GM20000 (cell line): ENCODE data around the gene C12orf75.

Source experiments
- DNase-seq: peaks from one replicate; pipeline ENCODE4 v3.0.0; 2012; ENCODE audit warnings: low spot score
- TF ChIP-seq, protein P1 (sequence below): IDR thresholded peaks from 2 replicates; pipeline ENCODE4 v1.5.1; 2012; ENCODE audit warnings: mild to moderate bottlenecking, control low read depth; ENCODE audit errors: extremely low read depth, missing control alignments

The C12orf75 gene

DNA sequence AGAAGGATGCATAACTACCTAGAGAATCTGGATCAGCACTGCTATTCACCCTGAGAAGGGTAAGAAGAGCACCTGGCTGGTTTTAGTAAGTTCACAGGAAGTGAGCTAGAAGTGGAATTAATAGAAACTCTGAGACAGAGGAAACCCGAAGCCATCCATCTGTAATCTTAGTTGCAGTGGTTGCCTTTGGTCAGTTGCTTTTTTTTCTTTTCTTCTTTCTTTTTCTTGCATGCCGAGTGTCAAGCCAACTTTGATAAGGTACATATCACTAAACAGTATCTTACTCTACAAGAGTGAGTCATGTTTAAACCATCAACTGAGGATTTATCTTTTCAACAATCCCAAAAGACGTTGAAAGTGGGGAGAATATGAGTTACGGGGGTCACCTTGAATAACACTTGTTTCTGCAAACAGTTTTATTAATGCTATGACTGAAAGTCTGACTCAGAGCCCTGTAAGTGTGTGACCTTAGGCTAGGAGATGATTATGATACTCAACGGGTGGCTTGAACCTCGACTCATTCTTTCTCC is 26.7 kb downstream of the C12orf75 start:
- TF ChIP-seq, protein P1, sequence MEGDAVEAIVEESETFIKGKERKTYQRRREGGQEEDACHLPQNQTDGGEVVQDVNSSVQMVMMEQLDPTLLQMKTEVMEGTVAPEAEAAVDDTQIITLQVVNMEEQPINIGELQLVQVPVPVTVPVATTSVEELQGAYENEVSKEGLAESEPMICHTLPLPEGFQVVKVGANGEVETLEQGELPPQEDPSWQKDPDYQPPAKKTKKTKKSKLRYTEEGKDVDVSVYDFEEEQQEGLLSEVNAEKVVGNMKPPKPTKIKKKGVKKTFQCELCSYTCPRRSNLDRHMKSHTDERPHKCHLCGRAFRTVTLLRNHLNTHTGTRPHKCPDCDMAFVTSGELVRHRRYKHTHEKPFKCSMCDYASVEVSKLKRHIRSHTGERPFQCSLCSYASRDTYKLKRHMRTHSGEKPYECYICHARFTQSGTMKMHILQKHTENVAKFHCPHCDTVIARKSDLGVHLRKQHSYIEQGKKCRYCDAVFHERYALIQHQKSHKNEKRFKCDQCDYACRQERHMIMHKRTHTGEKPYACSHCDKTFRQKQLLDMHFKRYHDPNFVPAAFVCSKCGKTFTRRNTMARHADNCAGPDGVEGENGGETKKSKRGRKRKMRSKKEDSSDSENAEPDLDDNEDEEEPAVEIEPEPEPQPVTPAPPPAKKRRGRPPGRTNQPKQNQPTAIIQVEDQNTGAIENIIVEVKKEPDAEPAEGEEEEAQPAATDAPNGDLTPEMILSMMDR = no peak
- DNase-seq = peak; percentile 58

DNA sequence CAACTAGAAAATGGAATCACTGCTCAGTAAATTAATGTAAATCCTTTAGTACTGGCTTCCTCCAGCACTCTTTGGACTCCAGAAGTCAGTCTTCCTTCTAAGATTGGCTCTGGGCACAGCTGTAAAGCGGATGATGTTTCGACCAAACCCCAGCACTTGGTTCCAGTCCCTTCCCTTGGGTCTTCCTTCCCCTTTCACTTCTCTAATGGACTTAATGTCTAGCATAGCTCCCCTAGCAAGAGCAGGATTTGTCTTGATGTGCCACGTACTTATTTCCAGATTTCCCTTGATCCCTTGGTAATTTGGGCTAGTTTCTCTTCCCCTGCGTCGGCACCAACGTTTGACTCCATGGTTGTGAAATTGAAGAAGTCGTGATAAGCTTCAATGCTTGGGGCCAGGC is 28.3 kb downstream of the C12orf75 start:
- peak; percentile 23 for DNase-seq
- TF ChIP-seq, protein P1 = no peak

DNA sequence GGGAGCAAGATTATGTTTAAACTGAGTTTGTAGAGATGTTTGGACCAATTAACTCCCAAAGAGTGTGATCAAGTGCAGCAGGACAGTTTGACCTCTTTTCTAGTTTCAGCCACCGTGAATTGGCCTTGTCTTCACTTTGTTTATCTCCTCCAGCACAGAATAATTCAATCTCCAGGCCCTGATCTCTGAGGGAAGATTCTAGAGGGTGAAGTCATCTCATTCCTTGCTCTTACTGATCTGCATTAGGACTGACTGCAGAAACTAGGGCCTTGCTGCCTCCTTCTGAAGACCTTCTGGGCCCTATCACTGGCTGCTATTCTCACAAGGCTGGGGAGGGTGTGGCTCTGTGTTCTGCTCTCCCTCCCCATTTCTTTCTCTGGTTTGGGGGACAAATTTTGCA is 29.4 kb downstream of the C12orf75 start:
- DNase-seq = no peak
- TF ChIP-seq, protein P1 = no peak

DNA sequence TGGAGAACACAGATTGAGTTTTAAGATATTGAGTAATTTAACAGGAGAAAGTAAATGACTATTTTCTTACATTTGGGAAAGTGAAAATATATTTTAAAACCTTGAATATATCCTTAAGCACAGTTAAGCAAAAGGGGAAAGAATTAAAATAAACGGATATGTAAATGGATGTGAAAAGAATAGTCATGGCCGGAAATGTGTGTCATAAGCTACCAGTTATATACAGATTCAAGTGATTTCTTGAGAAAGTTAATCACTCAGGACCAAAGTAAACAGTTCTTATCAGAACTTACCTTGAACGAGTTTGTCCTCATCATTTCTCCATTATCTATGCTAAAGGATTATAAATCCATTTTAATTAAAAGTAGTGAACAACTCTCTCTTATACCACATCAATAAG is 33.4 kb downstream of the C12orf75 start:
- DNase-seq = no peak
- TF ChIP-seq, protein P1 = no peak

DNA sequence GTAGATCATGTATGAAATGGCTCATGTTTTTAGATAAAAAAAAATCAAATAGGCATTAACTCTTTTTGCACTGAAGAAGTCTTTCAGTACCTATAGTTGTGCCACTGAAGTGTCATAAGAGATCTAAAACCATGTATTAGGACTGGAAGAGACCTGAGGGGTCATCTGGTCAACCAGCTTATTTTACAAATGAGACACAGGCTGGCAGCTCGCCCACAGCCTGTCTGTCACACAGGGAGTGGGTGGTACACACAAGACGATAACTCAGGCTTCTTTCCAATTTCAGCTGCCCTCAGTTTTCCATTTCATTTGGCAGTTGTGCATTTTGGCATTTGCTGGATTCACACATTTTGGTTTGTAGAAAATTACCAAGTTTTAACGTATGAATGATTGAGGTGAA is 34.7 kb downstream of the C12orf75 start:
- TF ChIP-seq, protein P1 = no peak
- no peak for DNase-seq

DNA sequence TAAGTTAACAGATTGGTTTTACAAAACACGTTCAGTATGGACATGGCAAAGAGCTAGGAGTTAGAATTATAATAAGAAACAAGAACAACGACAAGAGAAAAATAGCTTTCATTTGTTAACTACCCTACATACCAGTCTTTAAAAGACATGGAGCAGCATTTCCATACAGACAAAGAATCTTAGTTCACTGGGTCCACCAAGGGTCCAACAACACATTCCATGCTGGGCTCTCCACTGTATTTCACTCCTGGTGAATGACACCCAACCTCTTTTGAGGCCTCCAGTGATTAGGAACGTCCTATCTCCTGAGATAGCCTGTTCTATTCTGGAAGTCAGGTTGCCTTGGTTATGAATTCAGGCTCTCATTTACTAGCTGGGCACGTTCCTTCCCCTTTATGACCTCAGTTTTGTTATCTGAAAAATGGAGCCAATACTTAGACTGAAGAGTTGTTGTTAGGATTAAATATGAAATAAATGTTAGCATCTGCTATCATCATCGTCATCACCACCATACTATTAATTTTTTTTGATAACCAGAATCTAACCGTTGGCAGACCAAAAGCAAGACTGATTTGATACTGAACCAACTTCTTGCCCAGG is 37.7 kb downstream of the C12orf75 start:
- DNase-seq = no peak
- TF ChIP-seq, protein P1 = no peak

DNA sequence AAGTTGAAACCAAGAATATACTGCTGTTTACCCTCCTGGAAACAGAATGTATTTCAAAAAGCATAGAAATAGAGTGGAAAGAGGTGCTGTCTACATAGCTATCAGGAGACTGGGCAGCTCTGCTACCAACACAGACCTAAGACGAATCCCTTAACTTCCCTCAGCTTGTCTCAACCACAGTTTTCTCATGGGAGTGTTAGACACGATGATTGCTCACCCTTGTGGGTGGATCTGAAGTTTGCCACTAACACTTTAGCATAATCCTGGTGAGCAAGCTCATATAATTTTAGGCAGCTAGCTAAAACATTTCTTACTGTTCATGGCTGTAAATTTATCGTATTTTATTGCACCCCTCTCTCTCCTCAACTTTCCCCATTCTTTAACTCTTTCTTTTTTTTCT is 38.5 kb downstream of the C12orf75 start:
- DNase-seq = no peak
- TF ChIP-seq, protein P1 = no peak
